ENCODE measurements around the gene ZNF665.

Gene ZNF665

DNA sequence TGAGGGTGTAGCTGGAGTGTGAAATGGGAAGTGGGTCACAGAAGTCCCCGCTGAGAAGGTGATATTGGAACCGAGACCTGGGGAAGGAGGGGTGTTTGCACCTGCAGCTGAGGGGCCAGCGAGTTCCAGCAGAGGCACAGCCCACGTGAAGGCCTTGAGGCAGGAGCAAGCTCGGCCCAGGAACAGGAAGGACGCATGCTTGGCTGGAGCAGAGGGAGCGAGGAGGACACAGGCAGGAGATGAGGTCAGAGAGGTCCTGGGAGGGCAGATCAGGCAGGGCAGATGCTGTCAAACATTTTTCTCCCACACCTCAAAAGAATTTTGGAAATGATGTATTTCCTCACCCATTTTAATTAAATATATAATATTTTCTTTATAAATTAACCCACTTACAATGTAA, 69.8 kb downstream of the ZNF665 start:
- no peak for TF ChIP-seq ZNF8 (CRISPR knock-in tag; IDR thresholded peaks at IDR 0.05)
- ATAC-seq = no peak

All from SK-N-SH treated with all-trans-retinoic acid at 6 μM for 48 hours (cell line).